ENCODE measurements around the gene PLP2. TPM values are rescaled to one million over a fixed set of nuclear protein-coding genes. Genes with fewer than 3 reads are reported as not detected.
"Not testable (repeated sequence)": the region's sequence is repeated elsewhere in the genome, so short reads cannot be mapped to it uniquely, and the experiment has no call there.

PLP2 gene
- total RNA-seq, 3 donors from 2014 or later: 111 to 134 (median 126) TPM

DNA sequence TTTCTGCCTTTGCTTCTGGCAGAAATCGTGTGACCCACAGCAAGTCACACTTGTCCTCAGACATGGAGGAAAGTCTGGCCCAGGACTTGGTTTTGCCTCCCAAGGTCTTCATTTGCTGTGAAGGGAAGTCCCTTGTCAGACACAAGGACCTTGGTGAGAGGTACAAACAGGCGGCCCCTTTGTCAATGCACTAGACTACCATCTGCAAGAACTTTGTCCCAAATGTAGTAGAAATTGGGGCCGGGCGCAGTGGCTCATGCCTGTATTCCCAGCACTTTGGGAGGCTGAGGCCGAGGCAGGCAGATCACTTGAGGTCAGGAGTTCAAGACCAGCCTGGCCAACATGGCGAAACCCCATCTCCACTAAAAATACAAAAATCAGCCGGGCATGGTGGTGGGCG, 1.8 kb downstream of the PLP2 start:
- not testable (repeated sequence) for ATAC-seq; H3K9me3 Mint-ChIP-seq; H3K36me3 Mint-ChIP-seq (ENCODE audit: insufficient read depth); DNase-seq; H3K27me3 Mint-ChIP-seq (ENCODE audit: low read depth)
- Mint-ChIP-seq H3K4me1 (ENCODE audit: low read depth) (peaks cover 19% of the 10 kb centered on the region), H3K4me3 (peak overlapping the region; percentile 88)

DNA sequence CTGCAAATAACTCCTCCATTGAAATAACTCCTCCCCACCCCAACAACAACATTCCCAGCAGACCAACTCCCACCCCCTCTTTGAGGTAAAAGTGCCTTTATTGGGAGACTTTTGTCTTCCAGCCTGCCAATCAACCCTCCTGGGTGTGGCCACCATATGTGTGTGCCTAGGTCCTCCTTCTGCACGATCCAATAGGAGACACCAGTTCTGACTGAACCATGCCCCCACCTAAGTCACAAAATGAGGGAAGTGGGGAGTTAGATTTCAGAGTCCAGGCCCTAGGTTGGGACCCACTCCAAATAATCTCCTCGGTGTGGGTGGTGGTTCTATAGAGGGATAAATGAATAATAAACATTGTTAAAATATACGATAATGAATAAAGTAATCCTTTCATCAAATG, 3.0 kb downstream of the PLP2 start:
- no peaks in the 10 kb centered on the region for H3K9me3 Mint-ChIP-seq
- no peaks in the 10 kb centered on the region for H3K27me3 Mint-ChIP-seq (ENCODE audit: low read depth)
- no peak for ATAC-seq
- no peak overlapping the region for H3K4me3 Mint-ChIP-seq
- no peak for DNase-seq
- H3K36me3 Mint-ChIP-seq (ENCODE audit: insufficient read depth): peaks cover 13% of the 10 kb centered on the region
- peaks cover 19% of the 10 kb centered on the region for H3K4me1 Mint-ChIP-seq (ENCODE audit: low read depth)

- DNase-seq (no peak), ATAC-seq (no peak)
- Mint-ChIP-seq H3K36me3 (ENCODE audit: insufficient read depth) (peaks cover 19% of the 10 kb centered on the region), H3K9me3 (no peaks in the 10 kb centered on the region), H3K4me3 (no peak overlapping the region), H3K4me1 (ENCODE audit: low read depth) (peaks cover 19% of the 10 kb centered on the region), H3K27me3 (ENCODE audit: low read depth) (no peaks in the 10 kb centered on the region)
Measured at GRCh38 chrX:49175435-49176274, 4.0 kb downstream of the PLP2 start.

DNA sequence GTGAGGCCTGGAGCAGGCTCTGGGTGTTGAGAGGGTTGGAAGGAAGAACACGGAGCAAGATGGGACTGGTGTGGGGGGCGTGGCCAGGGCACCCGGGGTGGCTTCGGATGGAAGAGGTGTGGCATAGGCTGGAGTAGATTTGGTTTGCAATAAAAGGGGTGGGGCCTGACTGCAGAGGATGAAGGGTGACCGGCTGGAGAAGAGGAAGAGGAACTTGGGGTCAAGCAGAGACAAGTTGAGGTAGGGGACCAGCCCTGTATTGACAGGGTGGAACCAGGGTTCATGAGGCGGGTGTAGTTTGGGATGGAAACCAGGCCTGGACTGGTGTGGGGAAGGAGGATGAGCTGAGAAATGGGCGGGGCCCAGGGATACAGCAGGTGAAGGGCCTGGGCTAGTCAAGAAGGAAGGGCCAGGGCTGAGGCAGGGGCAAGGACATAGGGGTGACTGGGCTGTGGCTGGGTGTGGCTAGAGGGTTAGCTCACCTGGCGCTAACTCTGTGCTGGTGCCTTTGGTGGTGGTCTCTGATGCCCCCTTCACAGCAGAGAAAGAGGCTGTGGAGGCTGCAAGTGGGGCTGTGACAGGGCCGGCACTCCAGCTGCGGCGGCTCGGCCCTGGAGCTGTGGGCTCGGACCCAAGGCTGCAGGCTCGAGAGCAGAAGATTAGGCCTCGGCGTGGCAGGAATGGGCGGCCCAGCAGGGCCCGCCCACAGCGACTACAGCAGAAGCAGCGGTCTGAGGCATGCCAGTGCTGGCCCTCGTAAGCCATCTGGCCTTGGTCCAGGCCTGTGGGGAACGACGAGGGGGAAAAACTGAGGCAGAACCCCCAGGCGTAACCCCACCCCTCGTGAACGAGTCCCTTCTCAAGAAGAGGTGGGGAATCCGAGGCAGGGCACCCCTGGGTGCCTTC, 5.0 kb downstream of the PLP2 start:
- ATAC-seq (no peak), DNase-seq (no peak)
- no peak overlapping the region for H3K4me3 Mint-ChIP-seq
- peaks cover 22% of the 10 kb centered on the region for H3K36me3 Mint-ChIP-seq (ENCODE audit: insufficient read depth)
- no peaks in the 10 kb centered on the region for H3K9me3 Mint-ChIP-seq
- no peaks in the 10 kb centered on the region for H3K27me3 Mint-ChIP-seq (ENCODE audit: low read depth)
- peaks cover 19% of the 10 kb centered on the region for H3K4me1 Mint-ChIP-seq (ENCODE audit: low read depth)

GRCh38 chrX:49177338-49177833, 5.7 kb downstream of the PLP2 start:
- H3K9me3 Mint-ChIP-seq: no peaks in the 10 kb centered on the region
- H3K27me3 Mint-ChIP-seq (ENCODE audit: low read depth): no peaks in the 10 kb centered on the region
- ATAC-seq: peak; percentile 35 to 43
- H3K36me3 Mint-ChIP-seq (ENCODE audit: insufficient read depth): peaks cover 25% of the 10 kb centered on the region
- H3K4me1 Mint-ChIP-seq (ENCODE audit: low read depth): peaks cover 19% of the 10 kb centered on the region
- no peak overlapping the region for H3K4me3 Mint-ChIP-seq
- no peak for DNase-seq

- no peaks in the 10 kb centered on the region for H3K9me3 Mint-ChIP-seq
- no peak overlapping the region for H3K4me3 Mint-ChIP-seq
- no peaks in the 10 kb centered on the region for H3K27me3 Mint-ChIP-seq (ENCODE audit: low read depth)
- peaks cover 25% of the 10 kb centered on the region for H3K36me3 Mint-ChIP-seq (ENCODE audit: insufficient read depth)
- DNase-seq: no peak
- no peak for ATAC-seq
- H3K4me1 Mint-ChIP-seq (ENCODE audit: low read depth): peaks cover 16% of the 10 kb centered on the region
Measured at GRCh38 chrX:49177873-49178480, 6.3 kb downstream of the PLP2 start.

DNA sequence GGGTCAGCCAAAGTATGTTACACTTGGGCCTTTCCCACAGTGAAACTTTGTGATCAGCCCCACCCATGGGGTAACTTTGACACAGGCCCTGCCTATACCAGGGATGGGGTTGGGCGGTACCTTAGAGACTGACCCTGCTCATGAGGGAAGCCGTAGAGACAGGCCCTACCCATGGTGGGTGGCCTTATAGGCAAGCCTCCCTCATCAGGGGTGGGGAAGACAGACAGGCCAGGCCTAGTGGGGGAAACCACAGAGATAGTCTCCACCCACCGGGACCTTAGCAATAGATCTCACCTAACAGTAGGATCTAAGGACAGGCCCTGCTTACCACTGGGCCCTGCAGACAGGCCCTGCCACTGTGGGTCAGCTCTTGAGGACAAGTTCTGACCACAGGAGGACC, 6.8 kb downstream of the PLP2 start:
- ATAC-seq: no peak
- H3K4me3 Mint-ChIP-seq: no peak overlapping the region
- no peaks in the 10 kb centered on the region for H3K9me3 Mint-ChIP-seq
- H3K36me3 Mint-ChIP-seq (ENCODE audit: insufficient read depth): peaks cover 25% of the 10 kb centered on the region
- DNase-seq: no peak
- no peaks in the 10 kb centered on the region for H3K27me3 Mint-ChIP-seq (ENCODE audit: low read depth)
- peaks cover 11% of the 10 kb centered on the region for H3K4me1 Mint-ChIP-seq (ENCODE audit: low read depth)

DNA sequence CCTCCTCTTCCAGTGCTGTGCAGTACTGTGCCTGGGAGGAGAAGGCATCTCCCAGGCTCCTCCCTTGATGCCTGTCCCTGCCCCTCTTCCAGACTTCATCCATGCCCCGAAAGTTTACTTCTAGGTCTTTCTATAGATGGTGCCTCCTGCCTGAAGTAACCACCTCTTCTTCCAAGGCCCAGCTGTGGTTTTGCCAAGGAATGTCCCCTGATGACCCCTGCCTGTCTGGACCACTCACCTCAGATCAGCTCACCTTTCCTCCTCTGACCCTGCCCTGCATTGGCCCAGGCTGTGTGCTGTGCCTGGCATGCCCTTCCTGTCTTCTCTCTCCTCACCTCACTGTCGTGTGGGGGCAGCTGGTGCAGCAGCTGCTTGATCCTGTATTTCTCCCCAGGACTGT, 7.7 kb downstream of the PLP2 start:
- no peak for ATAC-seq
- Mint-ChIP-seq H3K36me3 (ENCODE audit: insufficient read depth) (peaks cover 22% of the 10 kb centered on the region), H3K27me3 (ENCODE audit: low read depth) (no peaks in the 10 kb centered on the region), H3K4me3 (no peak overlapping the region), H3K4me1 (ENCODE audit: low read depth) (peaks cover 9% of the 10 kb centered on the region), H3K9me3 (no peaks in the 10 kb centered on the region)
- DNase-seq: no peak

DNA sequence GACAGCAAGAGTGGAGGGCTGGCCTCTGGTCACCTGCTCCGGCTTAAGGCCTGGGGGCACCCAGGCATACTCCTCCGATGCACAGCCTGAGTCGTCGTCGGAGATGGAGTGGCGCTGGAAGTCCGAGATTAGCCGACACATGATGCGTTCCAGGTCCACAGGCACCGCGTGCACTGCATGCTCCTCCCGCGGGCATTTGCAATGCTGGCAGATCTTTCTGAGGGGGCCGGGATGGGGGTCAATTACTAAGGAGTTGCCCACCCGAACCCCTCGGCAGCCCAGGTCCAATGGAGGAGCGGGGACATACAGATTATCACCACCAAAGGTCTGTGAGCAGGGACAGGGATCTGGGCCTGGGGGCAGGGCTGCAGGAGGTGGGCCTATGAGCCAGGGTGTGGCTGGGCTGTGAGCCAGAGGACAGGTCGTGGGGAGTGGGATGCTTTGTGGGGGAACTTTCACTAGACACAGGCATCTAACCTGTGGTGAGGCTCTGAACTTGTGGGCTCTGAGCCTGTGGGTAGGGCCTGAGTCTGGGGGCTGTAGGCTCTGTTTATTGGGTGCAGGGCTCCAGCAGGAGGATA, 12.1 kb downstream of the PLP2 start:
- no peaks in the 10 kb centered on the region for H3K9me3 Mint-ChIP-seq
- DNase-seq: no peak
- H3K4me3 Mint-ChIP-seq: no peak overlapping the region
- H3K36me3 Mint-ChIP-seq (ENCODE audit: insufficient read depth): peaks cover 18% of the 10 kb centered on the region
- H3K27me3 Mint-ChIP-seq (ENCODE audit: low read depth): no peaks in the 10 kb centered on the region
- peaks cover 6% of the 10 kb centered on the region for H3K4me1 Mint-ChIP-seq (ENCODE audit: low read depth)
- ATAC-seq: no peak

DNA sequence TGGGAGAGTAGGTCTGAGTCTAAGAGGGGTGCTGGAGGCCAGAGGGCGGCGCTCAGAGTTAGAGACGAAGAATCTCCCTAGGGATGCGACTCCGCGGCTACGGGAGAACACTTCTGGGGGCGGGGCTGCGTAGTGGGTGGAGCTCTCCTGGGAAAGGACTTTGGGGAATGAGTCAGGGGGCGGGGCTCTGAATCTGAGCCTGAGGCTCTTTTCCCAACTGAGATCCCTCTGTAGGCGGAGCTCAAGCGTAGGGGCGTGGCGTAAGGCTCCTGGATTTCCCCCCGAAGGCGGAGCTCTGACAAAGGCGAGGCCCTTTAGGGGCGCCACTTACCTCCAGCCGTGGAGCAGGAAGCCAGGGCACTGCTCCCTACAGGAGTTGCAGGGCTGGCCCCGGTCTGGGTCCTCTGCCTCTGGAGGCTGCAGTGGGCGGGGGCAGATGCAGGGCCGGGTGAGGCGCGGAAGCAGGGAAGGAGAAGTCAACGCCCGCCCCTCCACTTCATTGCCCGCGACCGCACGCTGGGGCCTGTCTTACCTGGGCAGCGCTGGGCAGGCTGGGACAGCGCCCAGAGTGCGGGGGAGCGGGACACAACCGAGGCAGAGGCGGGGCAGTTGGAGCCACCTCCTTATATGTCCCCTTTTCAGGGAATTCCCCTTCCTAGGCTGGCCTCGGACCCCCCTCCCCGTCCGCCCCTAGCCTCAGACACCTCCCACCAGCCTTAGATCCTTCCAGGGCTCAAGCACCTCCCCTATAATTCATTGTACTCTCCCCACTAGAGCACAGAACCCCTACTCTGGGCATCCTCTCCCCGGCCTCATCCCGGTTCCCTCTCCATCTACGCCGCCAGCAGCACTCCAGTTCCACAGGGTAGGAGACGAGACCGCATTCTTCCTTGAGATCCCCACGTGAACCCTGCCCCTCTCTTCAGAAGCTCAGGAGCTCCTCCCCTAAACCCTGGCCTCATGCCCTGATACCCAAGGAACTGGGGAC, 12.9 kb downstream of the PLP2 start:
- Mint-ChIP-seq H3K4me1 (ENCODE audit: low read depth) (peaks cover 6% of the 10 kb centered on the region), H3K27me3 (ENCODE audit: low read depth) (no peaks in the 10 kb centered on the region), H3K4me3 (peak overlapping the region; percentile 80), H3K9me3 (no peaks in the 10 kb centered on the region), H3K36me3 (ENCODE audit: insufficient read depth) (peaks cover 13% of the 10 kb centered on the region)
- DNase-seq: no peak
- ATAC-seq: peak; percentile 41 to 57

DNA sequence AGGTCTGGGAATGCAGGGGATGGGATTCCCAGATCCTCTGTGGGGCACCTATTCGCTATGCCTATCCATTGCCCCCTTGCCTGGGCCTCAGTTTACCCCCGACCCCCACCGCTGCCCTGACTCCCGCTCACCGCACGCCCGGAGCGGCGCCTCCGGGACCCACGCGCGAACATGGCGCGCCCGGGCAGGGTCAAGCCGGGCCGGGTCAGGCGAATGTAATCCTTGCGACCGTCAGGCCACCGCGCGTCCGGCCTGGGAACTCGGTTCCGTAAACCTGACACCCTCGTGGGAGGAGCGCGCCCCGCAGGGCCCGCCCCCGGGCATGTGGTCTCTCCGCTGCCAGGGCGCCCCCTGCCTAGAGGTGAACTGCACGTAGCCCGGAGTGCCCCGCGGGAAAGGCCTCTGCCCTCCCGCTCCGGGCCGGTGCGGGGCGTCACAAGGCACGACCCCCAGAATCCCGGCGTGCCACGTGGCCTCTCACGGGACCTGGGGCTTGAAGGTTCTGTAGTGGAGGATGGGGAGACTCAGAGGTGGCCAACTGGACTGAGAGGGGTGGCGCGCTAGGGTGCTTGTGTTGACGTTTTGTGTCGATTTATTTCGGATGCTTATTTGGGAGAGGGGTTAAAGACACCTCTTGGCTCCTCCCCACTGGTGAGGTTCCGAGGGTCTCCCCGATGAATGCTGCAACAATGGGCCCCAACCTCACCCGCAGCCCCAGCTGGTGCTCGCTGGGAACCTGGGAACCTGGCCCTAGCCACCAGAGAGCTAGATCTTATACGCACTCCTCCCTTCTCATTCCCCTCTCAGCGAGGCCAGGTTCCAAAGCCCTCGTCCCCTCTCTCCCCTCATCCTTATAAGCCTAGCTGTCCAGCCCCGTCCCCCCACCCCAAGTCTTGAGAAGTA, 14.7 kb downstream of the PLP2 start, which contains the start of gene PRICKLE3:
TSS of gene PRICKLE3 (minus strand) at position 249 of the 903 bp plus-strand sequence. CDS start at position 173, 76 bp downstream.
- ATAC-seq: peak; percentile 9 to 12
- peaks cover 3% of the 10 kb centered on the region for H3K36me3 Mint-ChIP-seq (ENCODE audit: insufficient read depth)

DNA sequence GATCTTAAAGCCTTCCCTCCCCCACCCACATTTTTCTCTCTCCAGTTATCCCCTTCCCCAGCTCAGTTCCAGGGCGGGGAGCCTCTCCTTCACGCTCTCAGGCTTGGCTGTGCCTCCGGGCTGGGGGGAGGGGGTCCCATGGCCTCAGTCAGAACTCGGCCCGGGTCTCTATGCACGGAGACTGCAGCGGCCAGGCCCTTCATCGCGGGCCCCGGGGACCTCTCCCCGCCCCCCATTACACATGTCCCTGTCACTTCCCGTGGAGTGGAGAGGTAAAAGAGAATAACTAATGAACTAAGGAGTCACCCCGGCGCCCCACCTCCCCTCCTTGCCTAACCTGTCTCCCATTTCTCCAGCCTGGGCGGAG, 15.3 kb downstream of the PLP2 start:
- Mint-ChIP-seq H3K9me3 (no peaks in the 10 kb centered on the region), H3K36me3 (ENCODE audit: insufficient read depth) (peaks cover 3% of the 10 kb centered on the region), H3K4me3 (peak overlapping the region; percentile 24), H3K27me3 (ENCODE audit: low read depth) (no peaks in the 10 kb centered on the region), H3K4me1 (ENCODE audit: low read depth) (peaks cover 13% of the 10 kb centered on the region)
- DNase-seq: no peak
- no peak for ATAC-seq

More for the DNA sequence above, 14.7 kb downstream of the PLP2 start, which contains the start of gene PRICKLE3:
- Mint-ChIP-seq H3K27me3 (ENCODE audit: low read depth) (no peaks in the 10 kb centered on the region), H3K9me3 (no peaks in the 10 kb centered on the region), H3K4me1 (ENCODE audit: low read depth) (peaks cover 10% of the 10 kb centered on the region), H3K4me3 (peak within 1 kb of the TSS; percentile 80)
- DNase-seq: peak; percentile 69

Measured in activated T-cell treated with anti-CD3 and anti-CD28 coated beads, Interleukin-2, amount 50 U/mL, for 4 hours (primary cell).